ENCODE data around the gene KRT16.
"Not testable (repeated sequence)": the region's sequence is repeated elsewhere in the genome, so short reads cannot be mapped to it uniquely, and the experiment has no call there.

Gene KRT16

DNA sequence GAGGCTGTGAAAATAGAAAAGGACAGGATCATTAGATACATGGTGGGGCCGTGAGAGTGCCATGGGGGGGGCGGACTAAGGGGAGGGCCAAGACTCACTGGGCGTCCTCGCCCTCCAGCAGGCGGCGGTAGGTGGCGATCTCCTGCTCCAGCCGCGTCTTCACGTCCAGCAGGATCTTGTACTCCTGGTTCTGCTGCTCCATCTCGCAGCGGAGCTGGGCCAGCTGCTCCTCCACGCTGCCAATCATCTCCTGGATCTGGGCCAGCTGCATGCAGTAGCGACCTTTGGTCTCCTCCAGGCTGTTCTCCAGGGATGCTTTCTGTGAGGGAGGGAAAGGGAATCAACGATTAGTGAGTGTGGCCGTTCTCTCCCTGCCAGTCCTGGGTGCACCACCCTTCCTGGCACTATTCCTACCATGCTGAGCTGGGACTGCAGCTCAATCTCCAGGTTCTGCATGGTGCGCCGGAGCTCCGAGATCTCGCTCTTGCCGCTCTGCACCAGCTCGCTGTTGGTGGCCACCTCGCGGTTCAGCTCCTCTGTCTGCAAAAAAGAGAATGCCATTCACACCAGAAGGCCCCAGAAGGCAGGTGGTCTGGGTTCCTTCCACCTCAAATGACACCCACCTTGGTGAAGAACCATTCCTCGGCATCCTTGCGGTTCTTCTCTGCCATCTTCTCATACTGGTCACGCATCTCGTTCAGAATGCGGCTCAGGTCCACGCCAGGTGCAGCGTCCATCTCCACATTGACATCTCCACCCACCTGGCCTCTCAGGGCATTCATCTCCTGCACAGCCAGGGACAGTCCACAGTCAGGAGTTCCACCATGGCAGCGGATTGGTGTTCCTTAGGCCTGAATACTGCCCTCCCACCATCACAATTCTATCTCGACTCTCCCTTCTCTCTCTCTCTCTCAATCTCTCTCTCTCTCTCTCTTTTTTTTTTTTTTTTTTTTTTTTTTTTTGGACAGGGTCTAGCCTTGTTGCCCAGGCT, 29.1 kb downstream of the KRT16 start:
- DNase-seq (ENCODE audit: low read depth), result no peak

DNA sequence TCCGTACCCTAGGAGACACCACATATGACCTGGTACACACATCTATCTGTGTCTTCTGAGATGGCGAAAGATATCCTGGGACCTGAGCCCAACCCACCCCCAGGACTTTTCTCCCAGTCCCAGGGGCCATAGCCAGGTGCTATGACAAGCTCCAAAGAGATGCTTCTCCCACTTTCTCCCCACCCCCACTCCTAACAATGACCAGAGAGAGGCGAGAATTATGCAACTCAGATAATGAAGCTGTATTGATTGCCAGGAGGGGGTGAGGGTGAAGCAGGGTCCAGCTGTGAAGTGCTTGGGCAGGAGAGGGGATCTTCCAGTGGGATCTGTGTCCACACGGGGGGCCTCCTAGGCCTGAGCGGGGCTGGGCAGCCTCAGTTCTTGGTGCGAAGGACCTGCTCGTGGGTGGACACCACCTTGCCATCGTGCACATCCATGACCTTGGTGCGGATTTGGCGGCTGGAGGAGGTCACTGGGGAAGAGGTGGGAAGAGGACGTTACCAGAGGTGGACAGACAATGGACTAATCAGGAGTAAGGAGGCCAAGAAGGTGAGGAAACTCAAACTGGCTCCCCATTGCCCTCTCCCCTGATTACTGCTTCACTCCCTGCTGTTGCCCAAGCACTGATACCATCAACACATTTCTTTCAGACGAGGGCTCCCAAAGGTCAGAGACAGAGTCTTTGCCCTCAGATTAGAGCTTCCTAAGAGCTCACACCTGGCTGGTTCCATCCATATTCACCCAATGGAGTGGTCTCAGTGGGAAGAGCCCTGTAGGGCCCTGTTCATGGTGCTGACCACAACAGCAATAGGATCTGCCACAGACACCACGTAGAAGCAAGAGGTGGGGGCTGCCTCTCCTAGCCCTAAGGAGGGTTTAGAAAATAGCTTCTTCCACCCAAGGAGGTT, 30.3 kb downstream of the KRT16 start:
- DNase-seq (ENCODE audit: low read depth), result not testable (repeated sequence)

DNA sequence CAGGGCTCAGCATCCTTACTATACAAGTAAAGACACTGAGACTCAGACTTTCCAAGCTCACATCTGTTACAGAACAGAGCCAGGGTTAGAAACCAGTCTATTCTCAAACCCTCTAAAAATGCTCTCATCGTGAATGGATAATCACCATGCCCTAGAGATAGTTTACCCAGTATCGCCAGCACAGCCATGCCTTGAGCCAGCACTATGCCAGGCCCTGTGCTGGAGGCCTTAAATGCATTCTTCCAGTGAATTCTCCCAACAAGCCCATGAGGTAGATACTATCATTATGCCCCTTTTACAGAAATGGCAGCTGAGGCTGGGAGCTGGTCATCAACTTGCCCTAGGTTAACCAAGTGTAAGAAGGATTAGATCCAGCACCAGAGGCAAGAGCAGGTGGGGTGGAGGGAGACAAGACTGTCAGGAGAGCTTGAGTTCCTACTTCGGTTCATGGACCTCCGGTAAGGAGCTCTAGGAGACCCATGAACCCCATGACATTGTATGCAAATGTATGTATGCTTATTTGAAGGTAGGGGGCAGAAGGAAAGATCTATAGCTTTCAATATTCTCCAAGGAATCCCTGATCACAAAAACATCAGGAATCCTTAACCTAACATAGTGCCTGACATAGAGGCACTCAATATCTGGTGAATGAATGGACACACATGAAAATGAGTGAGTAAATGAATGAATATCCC, 31.1 kb downstream of the KRT16 start:
- no peak for DNase-seq (ENCODE audit: low read depth)

DNA sequence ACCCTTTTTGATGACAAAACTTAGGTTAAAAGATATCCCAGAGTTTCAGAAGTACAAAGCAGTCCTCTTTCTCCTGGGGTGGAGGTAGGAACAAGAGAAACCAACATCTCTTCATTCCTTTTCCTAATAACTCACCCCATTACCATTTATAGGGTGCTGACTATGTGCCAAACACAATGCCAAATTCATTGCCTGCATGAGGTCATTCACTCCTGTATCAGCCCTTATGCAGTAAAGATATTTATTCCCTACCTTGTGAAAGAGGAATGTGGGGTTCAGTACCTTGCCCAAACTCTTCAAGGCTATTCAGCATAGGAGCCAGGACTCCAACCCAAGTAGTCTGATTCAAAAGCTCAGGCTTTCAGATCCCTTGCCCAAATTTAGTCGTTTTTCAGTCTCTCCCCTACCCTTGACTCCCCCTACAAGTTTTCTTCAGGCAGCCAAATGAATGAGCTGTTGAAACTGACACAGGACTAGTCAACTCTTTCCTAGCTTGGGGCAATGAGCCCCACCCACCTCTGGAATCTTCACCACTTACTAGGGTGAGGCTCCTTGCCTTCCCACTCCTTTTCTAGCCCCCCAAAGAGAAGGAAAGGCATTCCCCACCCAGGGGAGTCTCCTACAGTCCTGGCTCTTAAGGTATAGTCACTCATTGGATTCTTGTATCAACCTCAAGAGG, 31.7 kb downstream of the KRT16 start:
- DNase-seq (ENCODE audit: low read depth), result no peak

DNA sequence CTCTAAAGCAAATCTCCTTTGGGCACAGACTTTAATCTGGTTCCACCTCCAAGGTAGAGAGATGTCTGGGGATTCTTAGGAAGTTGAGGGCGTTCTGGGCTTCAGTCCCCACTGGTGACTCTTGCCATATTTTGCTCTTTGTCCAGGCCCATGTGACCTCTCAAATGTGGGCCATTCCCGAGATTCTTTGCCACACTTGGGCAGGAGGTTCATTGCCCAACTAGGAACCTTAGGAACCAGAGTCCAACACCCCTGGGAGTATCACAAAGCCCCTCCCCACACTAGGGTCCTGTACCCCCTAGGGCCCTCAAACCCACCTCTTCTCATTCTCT, 32.4 kb downstream of the KRT16 start:
- no peak for DNase-seq (ENCODE audit: low read depth)

DNA sequence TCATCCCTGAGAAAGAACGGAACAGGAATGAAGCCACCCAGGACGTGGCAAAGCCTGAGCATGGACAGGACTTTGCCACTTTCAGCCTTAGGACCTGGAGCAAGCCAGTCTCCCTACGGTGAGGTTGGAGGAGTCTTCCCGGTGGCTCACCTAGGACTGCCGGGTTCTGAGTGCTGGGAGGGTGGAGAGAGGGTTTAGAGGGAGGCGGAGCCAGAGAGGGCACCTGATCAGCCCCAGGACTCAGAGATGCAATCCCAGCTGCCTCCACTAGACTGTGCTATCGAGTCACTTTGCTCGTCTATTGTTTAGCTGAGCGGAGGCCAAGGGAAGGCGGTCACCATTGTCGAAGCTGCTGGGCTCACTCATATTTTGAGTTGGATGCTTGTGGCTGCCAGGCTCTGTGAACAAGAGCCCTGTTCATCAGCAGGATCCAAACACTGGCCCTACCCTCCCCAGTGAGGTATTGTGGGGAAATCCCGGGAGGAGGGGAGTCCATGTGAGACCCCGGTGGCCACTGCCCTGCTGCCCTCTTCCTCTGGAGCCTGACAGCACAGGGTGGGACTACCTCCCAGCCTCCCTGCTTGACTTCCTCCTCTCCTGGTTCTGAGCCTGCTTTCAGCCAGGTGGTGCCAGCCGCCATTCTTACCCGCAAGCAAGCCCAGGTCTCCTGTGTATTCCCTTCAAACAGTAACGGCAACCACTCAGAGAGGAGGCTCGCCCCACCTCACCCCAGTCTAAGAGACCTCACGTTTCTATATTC, 32.9 kb downstream of the KRT16 start:
- DNase-seq (ENCODE audit: low read depth), result no peak

DNA sequence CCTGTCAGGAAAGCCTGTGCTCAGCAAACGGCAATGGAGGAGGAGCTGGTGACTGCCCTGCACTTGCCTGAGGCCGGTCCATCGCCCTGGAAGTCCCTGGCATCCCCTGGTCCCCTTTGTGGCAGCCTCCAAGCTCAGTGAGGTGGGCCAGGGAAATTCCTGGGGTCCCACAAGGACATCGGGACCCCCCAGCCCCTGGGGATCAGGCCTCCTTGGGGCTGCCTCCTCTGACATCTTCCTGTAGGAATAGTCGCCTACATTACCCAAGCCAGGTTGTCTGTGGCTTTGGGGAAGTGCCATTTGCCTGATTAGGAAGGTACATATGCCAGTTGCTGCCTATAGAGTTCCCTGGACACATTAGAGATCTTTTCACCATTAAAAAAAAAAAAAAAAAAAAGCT, 33.6 kb downstream of the KRT16 start:
- no peak for DNase-seq (ENCODE audit: low read depth)

DNA sequence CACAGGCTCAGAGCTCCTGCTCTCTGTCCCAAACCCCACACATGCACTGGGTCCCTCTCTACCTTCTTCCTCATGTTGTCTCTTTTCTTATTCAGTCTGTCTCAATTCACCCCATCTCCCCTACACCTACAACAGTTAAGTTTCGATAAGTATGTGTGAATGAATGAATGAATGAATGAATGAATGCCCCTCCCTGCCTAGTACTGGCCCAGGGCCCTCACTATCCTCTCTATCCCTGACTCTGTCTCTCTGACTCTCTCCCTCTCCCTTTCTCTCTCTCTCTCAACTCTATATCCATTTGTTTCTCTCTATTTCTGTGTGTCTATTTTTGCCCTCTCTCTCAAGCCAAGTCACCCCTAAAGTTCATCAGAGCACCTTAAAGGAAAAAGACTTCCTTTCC, 34.0 kb downstream of the KRT16 start:
- DNase-seq (ENCODE audit: low read depth), result no peak

DNA sequence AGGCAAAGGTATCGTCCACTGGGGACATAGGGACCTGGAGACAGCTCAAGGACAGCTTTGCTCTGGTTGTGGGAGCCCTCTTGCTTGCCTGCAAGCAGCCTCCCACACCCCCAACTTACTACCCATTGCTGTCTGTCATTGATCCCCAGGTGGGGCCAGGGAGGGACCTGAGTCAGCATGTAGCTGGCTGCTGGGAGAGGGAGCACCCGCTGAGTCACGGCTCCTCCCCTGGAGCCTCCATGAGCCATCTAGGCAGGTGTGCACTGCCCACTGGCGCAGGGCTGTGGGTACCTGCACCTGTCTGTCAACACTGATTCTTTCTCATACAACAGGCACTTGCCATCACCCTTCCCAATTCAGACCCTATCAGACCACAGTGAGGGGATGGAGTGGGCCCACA, 35.8 kb downstream of the KRT16 start:
- DNase-seq (ENCODE audit: low read depth), result not testable (repeated sequence)

DNA sequence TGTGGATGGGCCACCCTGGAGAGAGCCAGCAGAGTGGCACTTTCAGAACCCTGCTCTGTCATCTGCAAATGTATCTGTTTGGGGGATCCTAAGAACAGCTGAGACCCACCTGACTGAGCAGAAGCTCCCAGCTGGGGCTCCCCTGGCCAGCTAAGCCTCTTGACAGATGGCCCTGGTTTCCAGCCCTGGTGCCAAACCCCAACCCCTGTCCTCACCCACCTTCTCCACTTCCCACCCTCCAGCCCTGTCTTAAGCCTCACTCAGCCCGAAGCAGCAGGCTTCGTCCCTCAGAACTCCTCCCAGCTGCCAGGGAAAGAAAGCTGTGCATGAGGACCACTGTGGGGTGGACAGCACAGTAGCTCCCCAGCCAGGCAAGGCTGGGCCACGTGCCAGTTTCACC, 37.2 kb downstream of the KRT16 start:
- no peak for DNase-seq (ENCODE audit: low read depth)

DNA sequence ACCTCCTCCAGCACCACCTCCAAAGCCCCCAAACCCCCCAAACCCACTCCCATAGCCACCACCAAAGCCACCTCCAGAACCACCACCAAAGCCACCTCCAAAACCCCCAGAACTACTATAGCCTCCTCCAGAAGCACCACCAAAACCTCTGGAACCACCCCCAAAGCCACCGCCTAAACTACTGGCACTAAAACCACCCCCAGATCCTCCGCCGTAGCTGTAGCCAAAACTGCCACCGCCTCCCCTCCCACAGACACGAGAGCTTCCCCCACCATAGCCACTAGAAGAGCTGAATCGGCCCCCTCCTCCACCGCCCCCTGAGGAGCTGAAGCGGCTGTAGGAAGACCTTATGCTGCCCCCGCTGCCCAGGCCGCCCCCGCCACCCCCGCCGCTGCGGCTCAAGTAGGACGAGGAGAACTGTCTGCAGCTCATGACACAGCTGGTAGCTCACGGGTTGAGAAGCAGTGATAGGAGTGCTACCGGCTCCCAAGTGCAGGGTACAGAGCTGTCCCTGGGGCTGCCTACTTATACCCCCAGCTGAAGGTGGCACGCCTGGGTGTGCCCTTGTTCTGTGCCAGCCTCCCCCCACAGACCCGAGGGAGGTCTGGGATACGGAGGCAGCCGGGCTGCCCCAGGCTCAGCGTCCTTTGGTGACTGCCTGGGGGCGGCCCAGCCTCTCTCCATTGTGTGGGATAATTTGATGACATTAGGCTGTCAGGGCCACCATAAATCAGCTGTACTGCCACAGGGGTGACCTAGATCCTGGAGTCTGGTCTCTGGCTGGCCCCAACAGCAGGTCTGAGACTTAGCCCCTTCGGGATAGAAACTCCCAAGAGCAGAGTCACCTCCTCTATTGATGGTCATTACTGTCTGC, 40.8 kb downstream of the KRT16 start, which contains the start of gene KRT9:
Gene KRT9 (minus strand): TSS at position 499 of the 874 bp plus-strand sequence. CDS start 67 bp downstream, at position 432.
- no peak for DNase-seq (ENCODE audit: low read depth)

DNA sequence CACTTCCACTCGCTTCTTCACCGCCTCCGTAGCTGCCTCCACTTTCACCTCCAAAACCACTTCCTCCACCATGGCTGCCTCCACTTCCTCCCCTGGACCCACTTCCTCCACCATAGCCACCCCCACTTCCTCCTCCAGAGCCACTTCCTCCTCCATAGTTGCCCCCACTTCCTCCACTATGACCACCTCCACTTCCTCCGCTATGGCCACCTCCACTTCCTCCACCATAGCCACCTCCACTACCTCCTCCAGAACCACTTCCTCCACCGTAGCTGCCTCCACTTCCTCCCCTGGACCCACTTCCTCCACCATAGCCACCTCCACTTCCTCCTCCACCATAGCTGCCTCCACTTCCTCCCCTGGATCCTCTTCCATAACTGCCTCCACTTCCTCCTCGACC, 45.2 kb downstream of the KRT16 start:
- no peak for DNase-seq (ENCODE audit: low read depth)

DNA sequence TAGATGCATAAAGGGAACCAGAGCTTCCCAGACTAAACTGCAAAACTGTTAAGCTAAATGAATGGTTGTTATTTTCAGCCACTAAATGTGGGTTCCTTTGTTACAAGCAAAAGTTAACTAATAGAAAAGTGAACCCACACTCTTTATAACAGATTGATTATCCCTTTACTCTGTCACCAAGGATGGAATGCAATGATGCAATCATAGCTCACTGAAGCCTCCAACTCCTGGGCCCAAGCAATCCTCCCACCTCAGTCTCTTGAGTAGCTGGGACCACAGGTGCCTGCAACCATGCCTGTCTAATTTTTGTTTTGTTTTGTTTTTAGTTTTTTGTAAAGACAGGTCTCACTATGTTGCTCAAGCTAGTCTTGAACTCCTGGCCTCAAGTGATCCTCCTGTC, 47.2 kb downstream of the KRT16 start:
- DNase-seq (ENCODE audit: low read depth), result no peak

DNA sequence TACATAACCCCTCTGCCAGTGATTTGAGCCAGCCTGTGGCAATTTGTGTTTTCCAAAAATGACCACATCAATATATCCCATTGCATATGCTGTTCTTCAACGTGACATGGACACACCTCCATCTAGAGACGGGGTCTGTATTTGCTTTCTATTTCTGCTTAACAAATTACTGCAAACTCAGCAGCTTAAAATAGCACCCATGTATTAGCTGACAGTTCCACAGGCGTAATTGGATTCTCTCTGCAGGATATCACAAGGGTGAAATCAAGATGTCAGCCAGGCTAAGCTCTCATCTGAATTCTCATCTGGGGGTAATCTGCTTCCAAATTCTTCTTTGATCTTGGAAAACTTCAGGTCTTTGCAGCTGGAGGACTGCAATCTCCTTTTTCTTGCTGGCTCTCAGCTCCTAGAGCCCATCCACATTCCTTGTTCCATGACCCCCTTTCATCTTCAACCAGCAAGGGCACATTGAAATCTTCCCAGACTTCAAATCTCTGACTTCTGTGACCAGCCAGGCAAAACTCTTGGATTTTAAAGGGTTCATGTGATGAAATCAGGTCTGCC, 48.9 kb downstream of the KRT16 start:
- DNase-seq (ENCODE audit: low read depth), result no peak

DNA sequence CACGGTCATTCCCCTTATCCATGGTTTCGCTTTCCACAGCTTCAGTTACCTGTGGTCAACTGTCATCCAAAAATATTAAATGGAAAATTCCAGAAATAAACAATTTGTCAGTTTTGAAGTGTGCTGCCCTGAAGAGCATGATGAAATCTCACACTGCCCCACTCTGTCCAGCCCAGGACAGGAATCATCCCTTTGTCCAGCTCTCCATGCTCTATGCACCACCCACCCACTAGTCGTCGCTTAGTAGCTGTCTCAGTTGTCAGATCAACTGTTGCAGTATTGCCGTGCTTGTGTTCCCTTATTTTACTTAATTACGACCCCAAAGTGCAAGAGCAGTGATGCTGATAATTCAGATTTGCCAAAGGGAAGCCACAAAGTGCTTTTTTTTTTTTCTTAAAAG, 51.0 kb downstream of the KRT16 start:
- DNase-seq (ENCODE audit: low read depth), result no peak
